ENCODE results near the gene PSENEN. TPM values are rescaled to one million over a fixed set of nuclear protein-coding genes. Genes with fewer than 3 reads are reported as not detected.

Gene PSENEN
- total and polyA plus RNA-seq, 9 of the 15 experiments (the other 6 are each of a cell fraction or from before 2014, with no cell fraction given), result 34.5 to 299 (median 61.1) TPM

DNA sequence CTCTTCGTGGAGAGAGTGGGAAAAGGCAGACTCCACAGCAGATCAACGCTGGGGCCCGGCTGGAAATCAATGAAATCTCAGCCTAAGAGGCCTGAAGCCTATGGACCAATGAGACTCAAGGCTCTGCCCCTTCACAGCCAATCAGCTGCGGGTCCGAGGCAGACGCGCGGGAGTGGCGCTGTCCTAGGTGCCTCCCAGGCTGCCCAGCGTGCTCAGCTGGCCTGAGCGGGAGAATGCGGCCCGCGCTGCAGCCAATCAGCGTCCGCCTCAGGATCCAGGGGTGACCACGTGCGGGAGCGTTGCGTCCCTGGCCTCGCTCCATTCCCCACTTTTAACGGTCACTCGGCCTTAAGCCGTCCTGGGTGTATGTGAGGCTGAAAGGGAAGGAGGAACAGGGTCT, 41.2 kb upstream of the PSENEN start, which contains the start of gene ZBTB32 (continued):
- TF ChIP-seq MYBL2 (IDR thresholded peaks at IDR 0.05; ENCODE audit: low read depth), result no peak
- TF ChIP-seq MYBL2 (CRISPR knock-in tag; IDR thresholded peaks at IDR 0.05; ENCODE audit: borderline replicate concordance), result no peak
- no peak for TF ChIP-seq SMARCA4 (IDR thresholded peaks at IDR 0.05)
- TF ChIP-seq RB1 (IDR thresholded peaks at IDR 0.05; ENCODE audit: low read depth), result peak; percentile 85
- TF ChIP-seq BRD9 (IDR thresholded peaks at IDR 0.05; ENCODE audit: low read depth, partially characterized antibody), result no peak
- TF ChIP-seq ZFX (CRISPR knock-in tag; IDR thresholded peaks at IDR 0.05), result no peak
- TF ChIP-seq FOXK1 (CRISPR knock-in tag; IDR thresholded peaks at IDR 0.05; ENCODE audit: borderline replicate concordance), result 0 out of 2 replicates have a peak, but pooled peaks have one; percentile 65
- TF ChIP-seq BHLHE40 (IDR thresholded peaks at IDR 0.05; ENCODE audit: low read length), result 0 out of 2 replicates have a peak, but pooled peaks have one; percentile 18
- no peak for TF ChIP-seq RUNX1 (IDR thresholded peaks at IDR 0.05; ENCODE audit: low read depth)
- no peak for TF ChIP-seq CEBPB (tag; IDR thresholded peaks at IDR 0.05)
- no peak for TF ChIP-seq TAF7 (tag; IDR thresholded peaks at IDR 0.05)
- TF ChIP-seq, protein P1, sequence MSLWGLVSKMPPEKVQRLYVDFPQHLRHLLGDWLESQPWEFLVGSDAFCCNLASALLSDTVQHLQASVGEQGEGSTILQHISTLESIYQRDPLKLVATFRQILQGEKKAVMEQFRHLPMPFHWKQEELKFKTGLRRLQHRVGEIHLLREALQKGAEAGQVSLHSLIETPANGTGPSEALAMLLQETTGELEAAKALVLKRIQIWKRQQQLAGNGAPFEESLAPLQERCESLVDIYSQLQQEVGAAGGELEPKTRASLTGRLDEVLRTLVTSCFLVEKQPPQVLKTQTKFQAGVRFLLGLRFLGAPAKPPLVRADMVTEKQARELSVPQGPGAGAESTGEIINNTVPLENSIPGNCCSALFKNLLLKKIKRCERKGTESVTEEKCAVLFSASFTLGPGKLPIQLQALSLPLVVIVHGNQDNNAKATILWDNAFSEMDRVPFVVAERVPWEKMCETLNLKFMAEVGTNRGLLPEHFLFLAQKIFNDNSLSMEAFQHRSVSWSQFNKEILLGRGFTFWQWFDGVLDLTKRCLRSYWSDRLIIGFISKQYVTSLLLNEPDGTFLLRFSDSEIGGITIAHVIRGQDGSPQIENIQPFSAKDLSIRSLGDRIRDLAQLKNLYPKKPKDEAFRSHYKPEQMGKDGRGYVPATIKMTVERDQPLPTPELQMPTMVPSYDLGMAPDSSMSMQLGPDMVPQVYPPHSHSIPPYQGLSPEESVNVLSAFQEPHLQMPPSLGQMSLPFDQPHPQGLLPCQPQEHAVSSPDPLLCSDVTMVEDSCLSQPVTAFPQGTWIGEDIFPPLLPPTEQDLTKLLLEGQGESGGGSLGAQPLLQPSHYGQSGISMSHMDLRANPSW (CRISPR knock-in tag; IDR thresholded peaks at IDR 0.05), result no peak
- TF ChIP-seq ZNF507 (tag; conservative IDR thresholded peaks at IDR 0.05), result no peak
- no peak for TF ChIP-seq ZNF444 (CRISPR knock-in tag; IDR thresholded peaks at IDR 0.05)
- TF ChIP-seq TAF15 (IDR thresholded peaks at IDR 0.05; ENCODE audit: low read depth, low read length), result no peak
- TF ChIP-seq ZNF165 (CRISPR knock-in tag; IDR thresholded peaks at IDR 0.05; ENCODE audit: borderline replicate concordance), result no peak
- TF ChIP-seq, protein P2, sequence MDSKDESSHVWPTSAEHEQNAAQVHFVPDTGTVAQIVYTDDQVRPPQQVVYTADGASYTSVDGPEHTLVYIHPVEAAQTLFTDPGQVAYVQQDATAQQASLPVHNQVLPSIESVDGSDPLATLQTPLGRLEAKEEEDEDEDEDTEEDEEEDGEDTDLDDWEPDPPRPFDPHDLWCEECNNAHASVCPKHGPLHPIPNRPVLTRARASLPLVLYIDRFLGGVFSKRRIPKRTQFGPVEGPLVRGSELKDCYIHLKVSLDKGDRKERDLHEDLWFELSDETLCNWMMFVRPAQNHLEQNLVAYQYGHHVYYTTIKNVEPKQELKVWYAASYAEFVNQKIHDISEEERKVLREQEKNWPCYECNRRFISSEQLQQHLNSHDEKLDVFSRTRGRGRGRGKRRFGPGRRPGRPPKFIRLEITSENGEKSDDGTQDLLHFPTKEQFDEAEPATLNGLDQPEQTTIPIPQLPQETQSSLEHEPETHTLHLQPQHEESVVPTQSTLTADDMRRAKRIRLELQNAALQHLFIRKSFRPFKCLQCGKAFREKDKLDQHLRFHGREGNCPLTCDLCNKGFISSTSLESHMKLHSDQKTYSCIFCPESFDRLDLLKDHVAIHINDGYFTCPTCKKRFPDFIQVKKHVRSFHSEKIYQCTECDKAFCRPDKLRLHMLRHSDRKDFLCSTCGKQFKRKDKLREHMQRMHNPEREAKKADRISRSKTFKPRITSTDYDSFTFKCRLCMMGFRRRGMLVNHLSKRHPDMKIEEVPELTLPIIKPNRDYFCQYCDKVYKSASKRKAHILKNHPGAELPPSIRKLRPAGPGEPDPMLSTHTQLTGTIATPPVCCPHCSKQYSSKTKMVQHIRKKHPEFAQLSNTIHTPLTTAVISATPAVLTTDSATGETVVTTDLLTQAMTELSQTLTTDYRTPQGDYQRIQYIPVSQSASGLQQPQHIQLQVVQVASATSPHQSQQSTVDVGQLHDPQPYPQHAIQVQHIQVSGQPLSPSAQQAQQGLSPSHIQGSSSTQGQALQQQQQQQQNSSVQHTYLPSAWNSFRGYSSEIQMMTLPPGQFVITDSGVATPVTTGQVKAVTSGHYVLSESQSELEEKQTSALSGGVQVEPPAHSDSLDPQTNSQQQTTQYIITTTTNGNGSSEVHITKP (IDR thresholded peaks at IDR 0.05; ENCODE audit: partially characterized antibody), result no peak
- no peak for TF ChIP-seq ZNF644 (tag; IDR thresholded peaks at IDR 0.05; ENCODE audit: low read depth)
- no peak for TF ChIP-seq RBBP5 (IDR thresholded peaks at IDR 0.05; ENCODE audit: borderline replicate concordance, insufficient read depth, low read length, poor library complexity, severe bottlenecking)
- peak; percentile 75 for TF ChIP-seq DACH1 (IDR thresholded peaks at IDR 0.05; ENCODE audit: partially characterized antibody)
- TF ChIP-seq NFIX (CRISPR knock-in tag; IDR thresholded peaks at IDR 0.05; ENCODE audit: low read depth), result no peak
- peak; percentile 97 for TF ChIP-seq HDAC2 (IDR thresholded peaks at IDR 0.05)
- TF ChIP-seq FOSL1 (tag; conservative IDR thresholded peaks at IDR 0.05), result no peak
